Measurements from ENCODE around the gene CSKMT. TPM values are rescaled to one million over a fixed set of nuclear protein-coding genes. Genes with fewer than 3 reads are reported as not detected.
"Not testable (repeated sequence)": the region's sequence is repeated elsewhere in the genome, so short reads cannot be mapped to it uniquely, and the experiment has no call there.

Gene CSKMT
- total and polyA plus RNA-seq, 10 donors = 3.0 to 59.4 (median 15.1) TPM

- peak; percentile 92 for DNase-seq
- no peaks in the 10 kb centered on the region for H3K27me3 ChIP-seq (replicated peaks in 1 of 7)
- WGBS, 5 donors = 0 to 1% (median 0%) methylated on average over 32 to 59 of the region's 59 CpGs
- peak within 1 kb of the TSS; percentile 86 to 96 (median 94) for H3K27ac ChIP-seq
- TF ChIP-seq POLR2A (IDR thresholded peaks at IDR 0.05) = peak in 1 of 3 donors; percentile 65
- peak in 1 of 11 experiments; percentile 3 for TF ChIP-seq CTCF (IDR thresholded peaks at IDR 0.05 in 8 of 11, conservative IDR thresholded peaks at IDR 0.05 in 3 of 11)
- TF ChIP-seq POLR2AphosphoS5 (IDR thresholded peaks at IDR 0.05) = peak; percentile 76 to 88 (median 86)
- H3K36me3 ChIP-seq = peaks cover 0 to 54% (median 28%) of the 10 kb centered on the region in 6 donors
- H3K4me3 ChIP-seq = peak within 1 kb of the TSS; percentile 76 to 96 (median 93)
- H3K9me3 ChIP-seq = no peaks in the 10 kb centered on the region
- peaks cover 25 to 91% (median 68%) of the 10 kb centered on the region in 6 donors for H3K4me1 ChIP-seq
- intact Hi-C loops (cut with DNase I; ENCODE audit: low total_unique reads) = loop anchor here (10.0 kb wide), 1 partner anchor 77 kb away; the partner anchor contains the start of gene TUT1
These were observed 6.7 kb downstream of the CSKMT start, which contains the start of the genes LBHD1 and UQCC3 for GRCh38 chr11:62671608-62672389. LBHD1 (minus strand) TSS chr11:62672267; CDS start chr11:62670031, 2,236 bp downstream. UQCC3 (plus strand) TSS chr11:62671673; CDS start chr11:62671746, 73 bp downstream.

GRCh38 chr11:62673196-62673525, 8.0 kb downstream of the CSKMT start:
- DNase-seq = no peak
- no peak for TF ChIP-seq POLR2AphosphoS5 (IDR thresholded peaks at IDR 0.05)
- TF ChIP-seq CTCF (IDR thresholded peaks at IDR 0.05 in 8 of 11, conservative IDR thresholded peaks at IDR 0.05 in 3 of 11) = no peak
- no peak for TF ChIP-seq POLR2A (IDR thresholded peaks at IDR 0.05)
- H3K4me3 ChIP-seq = peak overlapping the region in 3 of 8 donors; percentile 94 to 96 (median 95)
- no peaks in the 10 kb centered on the region for H3K9me3 ChIP-seq
- H3K27me3 ChIP-seq (replicated peaks in 1 of 7) = no peaks in the 10 kb centered on the region
- 85 to 92% (median 87%) methylated on average over 2 of the region's 2 CpGs for WGBS, 5 donors
- intact Hi-C loops (cut with DNase I; ENCODE audit: low total_unique reads) = loop anchor here (10.0 kb wide), 1 partner anchor 78 kb away; the partner anchor contains the start of gene TUT1
- H3K36me3 ChIP-seq = peaks cover 0 to 56% (median 39%) of the 10 kb centered on the region in 6 donors
- H3K27ac ChIP-seq = peak overlapping the region in 4 of 8 donors; percentile 92 to 96 (median 94)
- H3K4me1 ChIP-seq = peaks cover 25 to 91% (median 67%) of the 10 kb centered on the region in 6 donors

GRCh38 chr11:62675415-62675814, 10.3 kb downstream of the CSKMT start:
- not testable (repeated sequence) for H3K27ac ChIP-seq; DNase-seq; H3K4me3 ChIP-seq; H3K27me3 ChIP-seq (replicated peaks in 1 of 7); H3K9me3 ChIP-seq
- Histone ChIP-seq H3K36me3 (peaks cover 0 to 56% (median 39%) of the 10 kb centered on the region in 6 donors), H3K4me1 (peaks cover 35 to 89% (median 64%) of the 10 kb centered on the region in 6 donors)
- WGBS, 5 donors = 91 to 98% (median 94%) methylated on average over 10 of the region's 10 CpGs
- intact Hi-C loops (cut with DNase I; ENCODE audit: low total_unique reads) = loop anchor here (10.0 kb wide), 1 partner anchor 81 kb away; the partner anchor contains the start of gene TUT1

- TF ChIP-seq POLR2AphosphoS5 (IDR thresholded peaks at IDR 0.05) (no peak), POLR2A (IDR thresholded peaks at IDR 0.05) (no peak), CTCF (IDR thresholded peaks at IDR 0.05 in 8 of 11, conservative IDR thresholded peaks at IDR 0.05 in 3 of 11) (no peak)
- no peak for DNase-seq
- Histone ChIP-seq H3K27me3 (replicated peaks in 1 of 7) (no peaks in the 10 kb centered on the region), H3K4me1 (peaks cover 30 to 88% (median 57%) of the 10 kb centered on the region in 6 donors), H3K27ac (peak overlapping the region in 1 of 8 donors; percentile 8), H3K36me3 (peaks cover 0 to 56% (median 39%) of the 10 kb centered on the region in 6 donors), H3K4me3 (no peak overlapping the region), H3K9me3 (no peaks in the 10 kb centered on the region)
- WGBS, 5 donors = 54 to 75% (median 73%) methylated on average over 6 of the region's 6 CpGs
- intact Hi-C loops (cut with DNase I; ENCODE audit: low total_unique reads) = loop anchor here (10.0 kb wide), 1 partner anchor 82 kb away; the partner anchor contains the start of gene TUT1
These were observed 11.6 kb downstream of the CSKMT start for GRCh38 chr11:62676698-62677097.
